NCI-H1105 (cell line): ENCODE data around the gene CAVIN2.

Experiments used
- DNase-seq: peaks from one replicate; lab custom pipeline; 2025; lab: John Stamatoyannopoulos, UW

The CAVIN2 gene

DNA sequence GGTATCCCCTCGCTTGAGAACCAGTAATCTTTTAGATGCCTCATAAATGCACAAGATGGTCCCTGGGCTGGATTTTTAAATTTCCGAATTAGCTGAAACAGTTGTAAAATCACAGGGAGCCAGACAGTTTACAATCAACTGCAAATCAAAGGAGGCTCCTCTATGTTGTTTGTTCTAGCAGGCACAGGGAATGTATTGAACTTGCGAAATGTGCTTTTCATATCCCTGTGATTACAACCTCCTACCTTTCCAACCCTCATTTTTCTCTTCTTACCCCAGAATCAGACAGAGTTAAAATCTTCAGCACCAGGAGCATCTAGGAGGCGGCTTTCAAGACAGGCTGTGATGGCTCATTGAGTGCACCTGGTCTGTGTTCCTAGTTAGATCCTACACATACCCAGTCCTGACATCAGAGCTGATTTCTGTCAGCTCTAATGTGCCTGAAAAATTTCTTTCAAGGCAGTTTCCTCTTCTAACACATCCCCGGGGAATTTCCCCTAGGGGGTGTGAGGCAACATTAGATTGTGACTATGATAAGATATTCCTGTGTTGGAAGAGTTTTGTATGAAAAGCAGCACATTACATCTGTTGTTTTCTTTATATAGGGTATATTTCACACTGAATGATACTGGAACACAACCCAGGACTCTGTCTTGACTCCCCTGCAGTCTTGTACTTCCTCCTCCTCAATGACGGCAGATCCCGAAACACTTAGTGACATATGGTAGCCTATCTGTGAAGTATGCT is 17.9 kb upstream of the CAVIN2 start:
- no peak for DNase-seq

DNA sequence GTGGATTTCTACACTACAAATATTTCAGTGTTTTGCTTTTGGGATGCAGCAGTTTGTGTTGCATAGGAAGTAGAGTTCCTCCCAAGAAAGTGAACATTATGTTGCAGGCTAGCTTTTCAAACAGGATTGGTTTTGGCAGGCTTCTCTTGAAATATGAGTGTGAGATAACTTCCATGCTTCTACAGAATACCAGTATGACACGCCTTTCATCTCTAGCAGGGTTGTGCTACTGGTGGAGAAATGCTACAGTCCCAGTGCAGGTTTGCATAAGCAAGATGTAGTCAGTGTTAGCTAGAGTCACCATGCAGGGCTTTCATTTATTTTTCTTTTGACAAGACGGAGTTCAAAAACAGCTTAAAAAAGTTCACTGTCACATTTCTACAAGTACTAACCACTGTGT is 17.1 kb upstream of the CAVIN2 start:
- no peak for DNase-seq

DNA sequence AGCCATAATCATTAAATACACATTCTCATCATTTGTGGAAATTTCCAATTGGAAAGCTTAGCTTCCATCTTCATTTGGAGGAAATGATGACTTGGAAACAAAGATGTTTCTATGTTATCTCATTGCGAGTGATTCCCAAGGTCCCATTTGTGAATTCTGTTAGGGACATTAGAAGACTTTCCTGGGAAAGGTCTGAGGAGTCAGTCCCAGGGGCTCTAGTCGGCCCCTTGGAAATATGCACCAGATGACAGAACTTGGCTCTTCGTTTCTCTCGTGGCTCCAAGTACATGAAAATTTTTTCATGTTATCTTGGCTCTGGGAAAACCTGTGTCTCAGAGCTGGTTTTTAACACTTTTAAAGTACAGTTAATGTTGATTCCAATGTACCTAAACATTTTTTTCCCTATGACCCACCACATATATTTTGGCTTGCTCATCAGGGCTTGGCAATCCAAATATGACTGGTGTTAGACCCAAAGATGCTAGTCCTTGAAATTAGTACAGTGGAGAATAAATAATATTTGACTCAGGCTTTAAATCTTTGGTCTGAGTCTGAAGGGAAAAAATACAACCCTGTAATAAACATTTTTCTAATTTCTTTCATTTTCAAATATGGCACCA is 15.4 kb upstream of the CAVIN2 start:
- no peak for DNase-seq

DNA sequence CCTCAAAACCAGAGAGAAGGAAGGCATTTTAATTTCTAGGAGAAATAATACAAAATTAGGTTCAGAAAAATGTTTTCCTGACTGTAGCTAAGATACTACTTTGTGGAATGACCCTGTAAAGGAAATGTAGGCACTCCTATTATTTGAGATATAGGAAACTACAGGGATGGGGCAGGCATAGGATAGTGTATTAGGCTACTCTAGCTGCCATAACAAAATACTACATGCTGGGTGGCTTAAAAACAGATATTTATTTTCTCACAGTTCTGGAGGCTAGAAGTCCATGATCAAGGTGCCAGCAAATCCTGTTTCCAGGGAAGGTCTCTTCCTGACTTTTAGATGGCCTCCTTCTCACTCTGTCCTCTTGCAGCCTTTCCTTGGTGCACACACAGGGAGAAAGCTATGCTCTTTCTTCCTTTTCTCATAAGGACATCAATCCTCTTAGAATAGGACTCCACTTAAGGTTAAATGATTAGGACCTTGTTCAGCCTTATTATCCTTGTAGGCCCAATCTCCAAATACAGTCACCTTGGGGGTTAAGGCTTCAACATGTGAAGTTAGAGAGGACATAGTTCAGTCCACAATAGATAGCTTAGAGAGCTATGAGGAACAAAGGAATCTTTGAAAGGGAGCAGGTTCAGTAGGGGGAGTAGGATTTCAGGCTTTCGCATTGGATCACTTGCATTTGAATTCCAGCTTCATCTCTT is 14.0 kb upstream of the CAVIN2 start:
- no peak for DNase-seq

DNA sequence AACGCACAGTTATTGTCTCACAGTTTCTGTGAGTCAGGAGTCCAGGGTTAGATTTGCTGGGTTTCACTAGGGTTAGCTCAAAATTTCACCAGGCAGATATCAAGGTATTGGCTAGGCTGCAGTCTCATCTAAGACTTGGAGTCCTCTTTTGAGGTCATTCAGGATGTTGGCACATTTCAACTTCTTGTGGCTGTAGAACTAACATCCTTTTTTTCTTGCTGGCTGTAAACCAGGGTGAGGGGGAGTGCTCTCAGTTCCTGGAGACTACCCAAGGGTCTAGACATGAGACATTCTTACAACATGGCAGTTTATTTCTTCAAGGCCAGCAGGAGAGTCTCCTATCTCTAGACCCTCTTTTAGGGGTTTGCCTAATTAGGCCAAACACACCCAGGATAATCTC is 12.8 kb upstream of the CAVIN2 start:
- DNase-seq: no peak

DNA sequence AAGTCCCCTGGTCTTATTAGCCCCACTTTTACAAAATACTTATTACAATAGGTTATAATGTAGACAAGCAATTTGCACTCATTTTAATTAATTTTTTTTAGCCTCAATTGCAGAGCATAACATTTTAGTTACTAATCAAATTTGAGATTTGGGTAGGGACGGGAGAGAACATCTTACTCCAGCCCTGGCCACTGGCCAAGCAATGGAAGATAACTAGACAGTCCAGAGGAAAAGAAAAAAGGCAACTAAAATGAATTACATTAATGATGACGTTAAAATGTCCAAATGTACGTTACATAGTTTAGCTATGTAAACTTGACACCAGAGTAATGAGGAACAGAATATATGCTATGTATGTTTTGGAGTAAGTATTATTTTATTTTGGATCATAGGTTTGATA is 11.0 kb upstream of the CAVIN2 start:
- no peak for DNase-seq

DNA sequence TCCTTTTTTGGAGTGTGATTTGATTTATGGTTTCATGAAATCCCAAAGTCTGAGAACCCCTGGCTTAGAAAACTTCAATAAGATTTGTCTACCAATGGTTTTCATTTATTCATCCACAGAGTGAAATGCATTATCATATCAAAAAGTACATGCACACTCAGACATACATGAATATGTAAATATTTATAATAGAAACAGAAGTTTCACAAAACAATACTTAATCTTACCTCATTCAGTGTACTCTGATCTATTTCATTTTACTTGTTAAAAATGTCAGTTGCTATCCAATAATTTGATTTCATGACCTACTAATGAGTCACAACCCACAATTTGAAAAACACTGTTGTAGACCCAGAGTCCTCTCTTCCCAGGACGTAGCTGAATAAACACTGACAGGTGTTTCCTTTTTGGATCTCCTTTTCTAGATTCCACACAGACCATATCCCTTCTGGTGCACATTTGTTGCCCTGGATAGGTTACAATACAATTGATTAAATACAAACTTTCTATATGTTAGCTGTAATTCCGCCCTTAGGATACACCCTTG is 10.4 kb upstream of the CAVIN2 start:
- no peak for DNase-seq

DNA sequence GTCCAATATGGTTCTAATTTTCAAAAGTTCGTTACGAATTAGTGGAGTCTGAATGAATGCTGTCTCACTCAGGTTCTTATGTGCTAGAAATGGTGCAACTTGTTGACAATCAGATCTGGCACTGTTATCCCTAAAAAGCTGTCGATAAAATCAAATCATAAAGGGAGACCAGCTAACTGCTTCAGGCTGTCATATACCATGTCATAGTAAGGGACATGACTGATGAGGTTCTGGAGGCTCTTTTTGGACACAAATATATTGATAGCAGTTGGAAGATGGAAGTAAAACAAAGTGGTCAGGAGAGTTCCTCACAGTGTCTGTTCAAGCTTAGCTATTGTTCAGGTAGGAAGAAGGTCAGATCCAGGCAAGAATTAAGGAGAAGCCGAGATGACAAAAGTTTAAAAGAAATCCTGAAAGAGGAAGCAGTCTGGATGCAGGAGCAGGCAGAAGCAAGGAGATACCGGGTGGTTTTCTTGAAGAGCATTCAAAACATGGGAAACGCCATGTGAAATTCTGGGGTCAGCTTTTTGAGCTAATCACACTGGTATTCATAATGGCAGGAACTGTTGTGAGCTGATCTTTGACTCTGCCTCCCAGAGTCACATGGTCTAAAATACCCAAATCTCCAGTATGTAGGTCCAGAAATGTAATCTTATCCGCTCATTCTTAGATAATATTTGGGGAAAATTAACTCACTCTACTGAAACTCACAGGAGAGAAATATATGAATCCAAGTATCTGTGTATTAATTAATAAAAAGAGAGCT is 9.4 kb upstream of the CAVIN2 start:
- DNase-seq: no peak

DNA sequence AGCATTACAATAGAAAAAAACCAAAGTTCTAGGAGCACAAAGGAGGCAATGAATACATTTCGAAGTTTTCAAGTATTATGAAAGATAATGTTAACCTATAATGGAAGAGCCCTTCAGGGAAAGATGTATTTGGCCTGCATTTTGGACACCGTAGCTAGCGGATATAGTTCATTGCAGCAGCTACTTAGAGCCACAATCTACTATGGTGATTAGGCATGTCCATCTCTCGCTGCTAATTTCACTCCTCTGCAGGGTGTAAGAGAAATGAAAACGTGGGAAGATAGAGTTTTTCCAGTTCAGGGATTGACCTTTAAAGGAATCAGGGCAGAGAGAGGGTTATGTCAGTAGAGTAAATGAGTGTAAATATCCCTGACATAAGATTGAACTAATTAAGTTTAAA is 8.5 kb upstream of the CAVIN2 start:
- no peak for DNase-seq

DNA sequence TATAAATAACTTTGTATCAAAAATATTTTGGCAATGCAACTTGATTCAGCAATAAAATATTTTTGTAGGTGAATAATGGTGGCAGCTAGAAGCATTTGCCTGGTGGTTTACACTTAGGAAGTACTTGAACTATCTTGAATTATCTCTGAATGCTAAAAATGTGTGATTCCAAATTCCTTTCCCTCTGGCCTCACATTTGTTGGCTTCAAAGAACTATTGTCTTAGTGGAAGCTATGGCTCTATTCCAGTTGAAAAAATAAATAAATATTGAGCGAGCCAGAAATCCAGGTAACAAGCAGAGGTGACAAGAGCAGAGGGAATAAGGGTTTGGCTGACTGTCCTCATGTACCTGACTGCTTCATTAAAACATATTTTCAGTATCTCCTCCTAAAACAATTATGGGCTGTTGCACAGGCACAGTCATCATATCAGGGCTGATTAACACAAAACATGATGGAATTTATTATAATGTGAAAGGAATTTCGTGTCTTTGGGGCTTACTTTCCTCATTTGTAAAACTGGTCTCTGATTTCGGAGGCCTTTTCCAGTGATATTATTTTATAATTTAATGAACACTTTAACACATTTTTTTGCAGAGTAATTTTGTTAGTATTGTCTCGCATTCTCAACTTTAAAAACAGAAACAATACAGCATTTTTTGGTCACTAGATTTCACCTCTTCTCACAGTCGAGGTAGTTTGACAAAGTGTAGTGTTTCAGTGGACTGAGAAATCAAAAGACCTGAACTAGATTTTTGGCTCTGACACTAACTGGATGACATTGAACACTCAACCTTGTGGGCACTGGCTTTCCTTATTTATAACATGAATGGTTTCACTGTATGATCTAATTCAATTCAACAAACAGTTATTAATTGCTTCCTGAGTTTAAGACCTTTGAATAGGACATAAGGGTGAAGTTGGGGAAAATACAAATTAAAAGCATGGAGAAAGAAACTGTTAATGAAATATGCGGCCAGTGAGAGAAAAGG is 7.8 kb upstream of the CAVIN2 start:
- DNase-seq: no peak

DNA sequence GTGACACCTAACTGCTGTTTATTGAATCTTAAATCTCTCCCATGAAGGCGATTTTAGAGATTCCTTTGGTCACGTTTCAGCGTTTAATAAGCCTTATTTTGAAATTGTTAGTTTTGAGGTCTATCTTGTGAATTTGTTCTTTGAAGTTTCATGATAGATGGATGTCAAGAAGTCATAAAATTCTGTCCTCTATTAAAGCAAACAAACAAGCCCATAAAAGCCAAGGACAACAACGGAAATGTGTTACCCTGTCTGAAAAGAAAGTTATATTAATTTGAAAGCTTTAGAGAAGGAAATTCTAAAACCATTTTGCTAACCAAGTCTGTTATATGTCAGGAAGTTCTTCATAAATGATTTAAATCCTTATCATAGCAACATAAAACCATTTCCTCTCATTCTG is 7.0 kb upstream of the CAVIN2 start:
- DNase-seq: no peak

DNA sequence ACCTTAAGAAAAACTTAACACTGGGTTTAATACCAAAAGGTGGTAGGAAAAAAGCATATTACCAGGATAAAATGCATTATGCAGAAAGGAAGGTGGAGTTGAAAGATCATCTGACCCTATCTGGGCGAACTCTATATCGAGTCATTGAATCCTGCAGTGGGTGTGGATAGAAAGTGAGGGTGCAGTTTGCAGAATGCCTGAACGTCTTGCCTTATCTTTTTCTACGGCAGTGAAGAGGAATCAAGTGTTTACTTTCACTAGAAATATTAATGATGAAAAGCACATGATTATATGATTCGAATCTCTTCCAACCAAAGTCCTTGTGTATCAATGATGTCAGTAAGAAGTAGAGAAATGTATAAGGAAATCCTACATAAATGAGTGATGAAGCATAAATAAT is 4.3 kb upstream of the CAVIN2 start:
- no peak for DNase-seq

DNA sequence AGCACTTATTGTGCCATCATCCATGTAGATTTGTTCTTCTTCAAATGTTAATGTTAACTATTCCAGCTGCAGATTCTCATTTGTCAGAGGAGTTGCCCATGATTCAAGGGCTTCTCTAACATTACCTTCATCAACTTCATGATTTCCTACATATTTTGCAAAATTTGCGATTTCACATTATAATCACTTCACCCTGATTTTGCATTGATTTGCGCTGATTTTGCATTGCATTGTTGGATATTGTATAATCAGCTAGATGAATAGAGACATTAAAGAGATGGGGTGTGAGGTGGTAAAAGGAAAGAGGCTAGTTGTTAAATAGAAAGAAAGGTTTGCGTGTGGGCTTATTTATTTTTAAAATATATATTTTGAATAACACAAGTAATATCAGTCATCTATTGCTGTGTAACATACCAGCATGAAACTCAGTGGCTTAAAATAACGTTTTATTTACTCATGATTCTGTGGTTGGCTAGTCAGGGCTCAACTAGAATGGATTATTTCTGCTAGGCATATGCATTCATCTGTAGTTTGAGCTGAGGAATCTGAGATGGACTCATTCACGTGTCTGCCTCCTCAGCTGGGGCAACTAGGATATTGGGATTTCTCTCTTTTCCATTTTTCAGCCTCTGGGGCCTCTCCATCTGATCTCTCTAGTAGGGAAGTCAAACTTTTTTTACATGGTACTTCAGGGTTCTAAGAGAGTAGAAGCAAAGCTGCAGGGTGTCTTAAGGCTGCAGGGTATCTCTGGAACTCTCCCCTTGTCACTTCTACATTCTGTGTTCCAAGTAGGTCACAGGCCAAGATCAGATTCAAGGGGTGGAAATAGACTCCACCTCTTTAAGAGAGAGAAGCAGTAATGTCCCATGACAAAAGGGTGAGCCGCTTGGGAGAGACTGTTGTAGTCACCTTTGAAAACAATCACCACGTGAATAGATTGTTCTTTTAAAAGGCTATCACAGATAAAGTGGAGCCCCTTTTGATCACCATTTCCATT is 2.2 kb upstream of the CAVIN2 start:
- DNase-seq: no peak

DNA sequence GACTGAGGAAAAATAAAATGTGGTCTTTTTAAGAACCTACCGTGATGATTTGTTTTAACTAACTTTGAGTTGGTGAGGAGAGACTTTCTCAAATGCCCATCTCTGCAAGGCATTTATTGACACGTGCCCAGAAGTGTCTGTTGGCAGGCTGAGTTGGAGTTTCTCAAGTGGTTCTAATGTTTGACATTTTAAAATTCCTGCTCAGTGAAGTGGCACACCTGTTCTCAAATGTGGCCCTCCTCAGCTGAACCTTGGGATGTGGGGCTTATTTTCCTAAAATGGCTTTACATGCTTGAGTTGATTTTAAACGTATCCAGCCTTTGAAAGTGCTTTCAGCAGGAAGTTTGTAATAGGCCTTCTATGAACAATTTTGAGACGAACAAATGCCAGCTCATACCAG is 876 bp upstream of the CAVIN2 start:
- no peak for DNase-seq

DNA sequence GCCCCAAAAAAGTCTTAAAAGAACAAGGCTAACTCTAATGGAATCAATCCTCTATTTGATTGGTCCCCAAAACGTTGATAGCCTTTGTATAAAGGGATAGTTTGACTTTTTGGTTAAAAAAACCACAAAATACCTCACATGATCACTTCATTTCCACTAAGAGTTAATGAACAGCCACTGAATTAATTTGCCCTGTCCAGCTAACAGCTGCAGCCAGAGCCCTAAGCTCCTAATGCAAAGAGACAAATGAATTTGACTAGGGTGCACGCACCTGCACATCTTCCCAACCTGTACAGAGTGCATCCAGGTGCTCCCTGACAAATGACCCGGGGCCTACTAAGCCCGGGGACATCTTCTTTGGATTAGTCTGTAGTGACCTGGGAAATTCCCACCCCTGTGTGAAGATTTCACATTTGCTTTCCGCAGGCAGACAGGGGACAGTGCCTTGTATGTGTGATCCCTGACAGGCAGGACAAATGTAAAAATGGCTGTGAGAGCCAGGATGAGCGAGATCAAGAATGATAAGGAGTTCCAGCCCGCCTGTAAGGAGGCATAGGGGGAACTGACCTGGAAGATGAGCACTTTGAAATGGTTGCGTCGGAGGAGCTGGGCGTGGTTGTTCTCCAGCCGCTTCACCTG is 893 bp downstream of the CAVIN2 start:
- no peak for DNase-seq

DNA sequence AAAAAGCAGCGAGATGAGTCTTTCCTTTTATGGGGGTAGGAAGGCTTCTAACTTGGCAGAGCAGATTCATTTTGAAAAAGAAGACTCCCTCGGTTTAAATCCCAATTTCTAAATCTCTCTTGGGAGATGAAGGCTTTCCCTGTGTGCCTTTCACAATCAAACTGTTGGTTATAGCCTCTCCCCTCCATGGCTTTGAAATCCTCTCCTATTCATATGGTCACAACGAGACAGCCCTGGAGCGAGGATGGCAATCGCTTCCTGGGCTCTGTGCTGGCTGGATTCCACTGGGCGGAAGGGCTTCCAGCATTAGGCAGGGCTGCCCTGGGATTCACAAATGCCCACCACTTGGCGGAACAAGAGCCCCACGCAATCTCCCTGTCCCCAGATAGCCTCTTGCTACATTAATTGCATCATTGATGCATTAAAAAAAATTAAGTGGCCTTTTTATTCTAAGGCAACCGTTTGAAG is 1.6 kb downstream of the CAVIN2 start:
- DNase-seq: no peak

DNA sequence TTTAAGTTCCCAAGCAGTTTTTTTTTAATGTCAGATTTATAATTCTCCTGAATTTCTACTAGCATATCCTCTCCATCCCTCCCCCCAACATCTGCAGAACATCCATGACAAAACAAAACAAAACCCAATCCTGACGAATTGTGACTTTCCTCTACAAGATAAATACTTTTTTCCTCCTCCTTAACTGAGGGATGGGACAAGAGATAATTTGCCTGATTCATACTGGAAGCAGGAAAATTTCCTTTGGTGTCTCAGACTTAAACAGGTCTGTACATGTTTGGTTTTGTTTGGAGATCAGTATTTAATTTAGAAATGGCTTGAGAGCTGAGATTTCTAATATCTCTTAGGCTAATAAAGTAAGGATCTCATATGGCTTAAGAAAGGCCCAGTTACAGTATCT is 2.2 kb downstream of the CAVIN2 start:
- DNase-seq: no peak

DNA sequence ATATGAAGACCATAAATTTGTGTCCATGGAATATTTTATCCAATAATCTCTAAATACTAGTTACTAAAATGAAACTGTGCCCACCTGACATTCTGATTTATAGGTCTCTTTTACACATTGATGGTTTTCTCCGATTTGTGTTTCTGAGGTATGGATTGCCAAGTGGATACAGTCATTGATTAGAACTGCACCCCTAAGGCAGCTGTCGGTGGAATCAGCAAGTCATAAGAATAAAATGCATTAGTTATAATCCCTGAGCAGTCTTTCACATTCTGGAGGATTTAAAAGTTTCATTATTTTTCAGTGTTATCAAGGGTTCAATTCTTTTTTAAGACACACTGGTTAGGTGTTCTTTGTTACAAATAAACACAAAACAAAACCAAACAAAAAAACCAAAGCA is 6.0 kb downstream of the CAVIN2 start:
- DNase-seq: no peak
